WTC11 (cell line): ENCODE measurements around the gene RAX2.

Source experiments
- CREM ChIP-seq: sonication (generic); formaldehyde crosslinking; IDR thresholded peaks from 2 replicates; pipeline ENCODE4 v1.8.1; 2022; ENCODE audit warnings: mild to moderate bottlenecking, missing genetic modification reagents, moderate library complexity
- ZBTB43 ChIP-seq: sonication (generic); formaldehyde crosslinking; IDR thresholded peaks from 2 replicates; pipeline ENCODE4 v1.8.1; 2023; ENCODE audit warnings: mild to moderate bottlenecking, missing genetic modification reagents

GRCh38 chr19:3725640-3726310, 46.3 kb downstream of the RAX2 start:
- TF ChIP-seq ZBTB43 (CRISPR knock-in tag) (no peak), CREM (no peak)
